GM19395 (cell line): ENCODE data around the gene ACER3.
"Not testable (repeated sequence)": the region's sequence is repeated elsewhere in the genome, so short reads cannot be mapped to it uniquely, and the experiment has no call there.

Experiments
- ATAC-seq: cut with Tn5 transposase; IDR thresholded peaks from one replicate; pipeline ENCODE4 v1.9.1; 2021; ENCODE audit warnings: mild to moderate bottlenecking, moderate library complexity; ENCODE audit not compliant: unreplicated experiment

ACER3 gene

DNA sequence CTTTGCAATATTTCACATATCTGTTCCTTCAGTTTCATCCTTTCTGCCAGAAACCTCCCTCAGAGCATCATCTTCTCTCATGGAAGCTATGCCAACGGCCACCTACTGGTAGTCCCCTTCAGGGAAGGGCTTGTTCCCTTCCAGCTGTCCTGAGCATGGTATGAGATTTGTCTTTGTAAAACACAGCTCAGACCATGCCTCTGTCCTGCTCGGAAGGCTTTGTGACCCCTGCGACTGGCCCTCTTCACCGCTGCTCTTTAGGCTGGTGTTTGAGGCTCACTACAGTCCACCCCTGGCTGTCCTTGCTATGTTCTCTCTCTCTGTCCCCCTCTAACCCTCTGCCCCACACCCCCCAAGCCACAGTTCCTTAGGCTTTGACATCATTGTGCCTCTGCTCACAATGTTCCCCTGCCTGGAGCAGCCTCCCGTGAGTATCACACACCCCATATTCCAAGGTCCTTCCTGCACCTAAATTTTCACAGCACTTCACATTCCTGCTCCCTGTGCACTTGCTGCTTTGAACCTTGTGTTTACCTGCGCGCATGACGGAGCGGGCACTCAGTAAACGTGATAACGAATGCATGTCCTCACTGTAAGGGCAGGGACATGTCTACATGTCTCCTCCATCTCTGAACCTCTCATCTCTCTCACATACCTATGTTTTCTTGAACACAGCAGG lies 24.0 kb upstream of the ACER3 start:
- no peak for ATAC-seq

DNA sequence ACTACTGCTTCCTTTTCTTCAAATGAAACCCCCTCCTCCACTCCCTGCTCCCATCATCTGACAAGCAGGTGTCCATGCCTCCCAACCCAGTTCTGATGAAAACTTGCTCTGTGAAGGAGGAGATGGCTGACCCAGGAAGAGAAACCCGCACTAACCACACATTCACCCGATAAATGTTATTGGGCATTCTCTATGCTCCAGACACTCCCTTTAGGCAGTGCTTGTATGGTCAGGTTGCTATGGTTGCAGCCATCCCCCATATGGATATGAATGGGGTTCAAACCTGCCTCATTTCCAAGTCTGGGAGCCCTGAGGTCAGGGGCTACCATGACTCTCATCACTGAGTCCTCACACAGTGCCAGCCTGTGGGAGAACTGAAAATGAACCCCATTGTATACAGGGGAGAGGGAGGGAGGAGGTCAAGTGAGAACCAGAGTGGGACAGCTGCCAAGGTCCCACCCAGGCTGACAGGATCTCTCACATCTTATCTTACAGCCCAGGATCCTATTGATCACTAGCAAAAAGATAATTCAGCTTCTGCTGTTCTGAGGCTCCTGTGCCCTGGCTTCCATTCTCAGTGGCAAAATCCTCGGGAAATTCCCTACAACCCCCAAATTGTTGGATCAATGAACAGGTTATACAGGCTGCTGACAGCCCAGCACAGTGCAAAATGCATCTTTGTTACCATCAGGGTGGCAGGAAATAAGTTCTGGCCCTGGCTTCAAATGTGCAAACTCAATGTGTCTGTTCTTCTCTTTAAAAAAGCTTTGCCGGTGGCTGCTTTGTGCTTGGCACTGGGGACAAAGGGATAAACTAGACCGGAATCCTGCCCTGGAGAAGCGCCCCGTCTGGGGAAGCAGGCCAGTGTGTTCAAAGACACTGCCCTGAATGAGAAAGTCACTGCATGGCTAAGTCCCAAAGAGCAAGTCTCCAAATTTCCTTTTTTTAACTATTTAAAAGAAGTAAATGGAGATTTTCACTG lies 22.7 kb upstream of the ACER3 start:
- ATAC-seq = no peak

DNA sequence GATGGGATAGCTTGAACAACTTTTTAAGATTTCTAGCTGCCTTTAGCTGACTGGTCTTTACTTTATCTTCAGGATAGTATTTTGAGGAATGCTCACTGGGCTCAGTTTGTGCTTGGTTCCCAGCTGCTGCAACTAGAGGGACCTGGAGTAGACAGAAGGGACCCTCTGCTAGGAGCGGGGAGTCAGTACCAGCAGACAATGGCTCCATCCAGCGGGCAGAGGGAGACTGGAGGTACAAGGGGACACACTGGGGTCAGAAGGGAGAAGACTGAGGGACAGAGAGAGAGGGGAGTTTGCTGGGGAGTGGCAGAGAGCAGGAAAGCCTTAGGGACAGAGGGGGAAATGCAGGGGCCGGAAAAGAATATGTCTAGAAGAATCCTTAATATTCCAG lies 22.0 kb upstream of the ACER3 start:
- ATAC-seq = no peak

DNA sequence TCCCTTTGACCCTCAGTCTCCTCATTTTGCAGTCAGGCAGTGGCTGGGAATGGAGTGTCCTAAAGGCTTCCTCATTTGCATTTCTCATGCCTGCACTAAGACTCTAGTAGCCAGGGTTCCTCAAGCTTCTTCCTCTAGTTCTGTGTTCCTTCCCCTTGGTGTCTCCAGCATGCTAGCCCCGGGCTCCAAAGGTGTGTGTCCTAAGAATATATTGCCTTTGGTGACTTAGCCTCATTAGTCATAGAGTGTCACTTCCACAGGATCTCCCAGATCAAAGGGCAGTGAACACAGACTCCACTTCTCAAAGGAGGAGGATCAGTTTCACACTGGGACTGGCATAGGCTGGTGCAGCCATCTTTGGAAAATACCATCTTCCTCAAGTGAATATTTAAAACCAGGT lies 21.4 kb upstream of the ACER3 start:
- ATAC-seq = no peak

DNA sequence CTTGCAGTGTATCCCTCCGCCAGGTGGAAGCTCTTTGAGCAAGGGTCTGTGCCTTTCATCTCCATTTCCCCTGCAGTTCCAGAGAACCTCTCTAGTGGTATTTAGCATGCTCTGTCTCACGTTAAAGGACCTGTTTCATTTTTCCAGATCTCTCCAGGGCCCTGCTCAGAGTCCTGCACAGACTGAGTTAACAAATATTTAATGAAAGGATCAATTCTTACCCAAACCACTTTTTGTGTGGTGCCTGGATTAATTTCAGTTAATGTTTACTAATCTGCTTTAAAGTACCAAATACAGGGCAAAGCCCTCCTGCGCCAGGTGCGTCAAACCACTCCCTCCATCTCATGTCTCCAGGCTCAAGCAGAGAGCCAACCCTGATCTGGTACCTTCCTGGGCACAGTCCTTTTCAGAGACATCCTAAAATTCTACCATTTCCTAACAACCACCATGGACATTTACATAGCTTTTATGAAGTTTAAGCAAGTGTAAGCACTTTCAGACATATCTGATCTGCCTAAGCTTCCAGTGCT lies 18.7 kb upstream of the ACER3 start:
- ATAC-seq = no peak

DNA sequence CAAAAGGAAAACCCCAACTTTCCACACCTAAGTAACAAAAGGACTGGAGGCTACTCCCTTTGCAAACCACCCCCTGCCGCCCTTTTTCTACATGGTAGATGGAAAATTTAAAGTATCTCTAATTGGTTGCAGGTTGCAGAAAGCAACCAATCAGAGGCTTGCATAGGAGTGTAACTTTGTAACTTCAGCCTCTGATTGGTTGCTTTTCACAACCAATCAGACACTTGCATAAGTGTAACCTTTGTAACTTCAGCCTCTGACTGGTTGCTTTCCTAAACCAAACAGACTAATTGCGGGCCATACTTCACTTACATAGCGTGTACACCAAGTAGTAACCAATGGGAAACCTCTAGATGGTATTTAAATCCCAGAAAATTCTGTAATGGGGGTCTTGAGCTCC lies 16.8 kb upstream of the ACER3 start:
- no peak for ATAC-seq

DNA sequence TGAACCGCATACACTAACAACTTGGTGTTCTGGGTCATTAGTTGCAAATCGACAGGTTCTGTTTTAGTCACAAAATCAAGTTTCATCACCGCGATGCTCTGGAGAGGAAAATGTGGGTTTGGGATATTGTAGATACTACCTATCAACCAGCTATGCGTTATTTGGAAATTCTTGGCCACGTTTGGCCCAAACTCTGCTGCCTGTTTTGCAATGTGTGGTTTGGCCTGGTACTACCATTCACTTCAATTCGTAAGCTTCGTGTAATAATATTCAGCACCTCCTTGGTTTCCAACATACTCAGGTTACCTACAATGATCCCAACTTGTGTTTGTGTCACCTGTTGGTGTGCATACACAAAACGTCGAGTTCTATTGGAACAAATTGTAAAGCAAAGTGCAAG lies 16.2 kb upstream of the ACER3 start:
- ATAC-seq = no peak

DNA sequence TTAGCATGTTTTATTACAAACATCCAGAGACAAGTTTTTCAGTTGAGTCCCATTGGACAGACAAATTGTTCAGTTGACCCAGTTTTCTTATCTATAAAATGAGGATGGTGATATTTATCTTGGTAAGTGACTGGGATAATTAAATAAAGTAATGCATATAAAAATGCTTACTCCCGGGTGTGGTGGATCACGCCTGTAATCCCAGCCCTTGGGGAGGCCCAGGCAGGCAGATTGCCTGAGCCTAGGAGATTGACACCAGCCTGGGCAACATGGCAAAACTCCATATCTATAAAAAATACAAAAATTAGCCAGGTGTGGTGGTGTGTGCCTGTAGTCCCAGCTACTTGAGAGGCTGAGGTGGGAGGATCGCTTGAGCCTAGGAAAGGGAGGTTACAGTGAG lies 15.6 kb upstream of the ACER3 start:
- no peak for ATAC-seq

DNA sequence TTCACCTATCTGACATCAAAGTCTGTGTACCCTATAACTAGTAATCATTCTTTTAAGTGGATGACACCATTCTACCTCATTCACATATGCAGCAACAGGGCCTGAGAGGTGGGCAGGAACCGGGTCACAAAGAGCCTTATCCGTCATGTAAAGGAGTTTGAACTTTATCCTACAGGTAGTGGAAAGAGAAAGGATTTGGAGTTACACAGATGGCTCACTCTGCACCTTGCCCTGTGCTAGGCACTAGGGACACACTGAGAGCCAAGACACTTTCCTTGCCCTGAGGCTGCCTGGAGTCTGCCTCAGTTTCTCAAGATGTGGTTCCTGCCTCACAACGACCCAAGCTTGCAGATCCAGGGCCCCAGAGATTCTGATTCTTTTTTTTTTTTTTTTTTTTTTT lies 14.3 kb upstream of the ACER3 start:
- ATAC-seq = no peak

DNA sequence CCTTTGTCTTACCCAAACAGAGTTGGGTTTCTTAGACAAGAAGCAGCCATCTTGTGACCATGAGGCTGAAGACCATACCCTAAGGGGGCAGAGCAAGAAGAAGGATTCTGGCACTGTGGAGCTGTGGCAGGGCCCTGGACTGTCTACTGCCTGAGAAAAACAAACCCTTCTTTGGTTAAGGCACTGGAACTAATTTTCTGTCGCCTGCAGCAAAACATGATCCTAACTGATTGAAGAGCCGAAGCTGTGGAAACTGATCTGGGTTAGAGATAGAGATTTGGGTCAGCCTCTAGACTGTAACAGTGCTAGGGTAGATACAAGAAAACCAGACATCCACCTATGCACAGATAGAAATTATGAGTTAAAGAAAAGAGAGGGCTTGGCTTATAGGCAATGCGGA lies 11.3 kb upstream of the ACER3 start:
- no peak for ATAC-seq

DNA sequence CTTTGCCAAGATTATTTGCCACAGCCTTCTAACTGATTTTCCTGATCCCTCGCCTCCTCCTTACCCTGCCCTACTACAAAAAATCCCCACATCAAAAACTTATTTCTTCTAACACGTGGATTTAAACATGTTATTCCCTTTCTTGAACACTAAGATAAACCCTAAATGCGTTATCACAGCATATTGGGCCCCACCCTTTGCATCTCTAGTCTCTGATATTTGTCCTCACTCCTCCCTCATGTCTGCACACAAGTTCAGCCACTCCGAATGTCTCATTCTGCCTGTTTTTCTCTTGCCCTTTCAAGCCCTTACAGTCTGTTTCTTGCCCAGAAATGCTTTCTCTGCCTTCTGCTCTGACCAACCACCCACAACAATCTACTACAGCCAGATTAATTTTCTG lies 10.6 kb upstream of the ACER3 start:
- ATAC-seq = no peak

DNA sequence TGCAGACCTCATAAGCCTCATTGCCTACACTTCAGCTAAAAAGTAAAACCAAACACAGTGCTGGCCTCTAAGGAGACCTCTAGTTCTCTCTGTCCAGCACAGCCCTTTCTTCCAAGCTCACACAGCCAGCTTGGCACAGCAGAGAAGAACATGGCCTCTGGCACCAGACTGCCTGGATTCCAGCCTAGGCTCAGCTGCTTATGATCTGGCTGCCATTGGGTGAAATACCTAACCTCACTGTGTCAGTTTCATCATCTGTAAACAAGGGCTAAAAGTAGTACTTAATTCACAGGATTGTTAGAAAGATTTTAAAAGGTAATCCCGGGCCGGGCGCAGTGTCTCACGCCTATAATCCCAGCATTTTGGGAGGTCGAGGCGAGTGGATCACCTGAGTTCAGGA lies 9.9 kb upstream of the ACER3 start:
- no peak for ATAC-seq

DNA sequence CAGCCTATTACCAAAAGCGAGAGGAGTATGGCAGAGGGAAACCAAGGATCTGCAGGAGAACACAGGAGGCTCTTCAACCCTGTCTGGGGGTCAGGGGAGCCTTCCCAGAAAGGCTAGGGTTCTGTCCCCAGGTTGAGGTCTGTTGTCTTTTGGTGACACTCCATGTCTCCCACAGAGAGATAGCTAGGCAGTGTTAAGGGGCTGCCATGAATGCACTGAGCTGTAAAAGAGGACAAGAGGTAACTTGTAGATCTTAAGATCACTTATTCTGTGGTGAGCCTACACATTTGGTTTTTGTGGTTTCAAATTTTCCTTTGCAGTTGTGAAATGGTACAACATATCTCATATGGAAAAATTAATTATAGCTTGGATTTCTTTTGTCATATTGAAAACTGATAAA lies 6.0 kb upstream of the ACER3 start:
- no peak for ATAC-seq

DNA sequence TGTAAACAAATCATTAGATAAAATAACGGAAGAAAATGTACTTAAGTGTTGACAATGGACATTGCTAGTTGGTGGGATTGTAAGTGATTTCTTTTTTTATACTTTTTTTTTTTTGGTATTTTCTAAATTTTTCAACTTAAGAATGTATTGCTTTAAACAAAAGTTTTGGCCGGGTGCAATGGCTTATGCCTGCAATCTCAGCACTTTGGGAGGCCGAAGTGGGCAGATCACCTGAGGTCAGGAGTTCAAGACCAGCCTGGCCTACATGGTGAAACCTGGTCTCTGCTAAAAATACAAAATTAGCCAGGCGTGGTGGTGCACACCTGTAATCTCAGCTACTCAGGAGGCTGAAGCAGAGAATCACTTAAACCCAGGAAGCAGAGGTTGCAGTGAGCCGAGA lies 5.0 kb upstream of the ACER3 start:
- ATAC-seq = not testable (repeated sequence)

DNA sequence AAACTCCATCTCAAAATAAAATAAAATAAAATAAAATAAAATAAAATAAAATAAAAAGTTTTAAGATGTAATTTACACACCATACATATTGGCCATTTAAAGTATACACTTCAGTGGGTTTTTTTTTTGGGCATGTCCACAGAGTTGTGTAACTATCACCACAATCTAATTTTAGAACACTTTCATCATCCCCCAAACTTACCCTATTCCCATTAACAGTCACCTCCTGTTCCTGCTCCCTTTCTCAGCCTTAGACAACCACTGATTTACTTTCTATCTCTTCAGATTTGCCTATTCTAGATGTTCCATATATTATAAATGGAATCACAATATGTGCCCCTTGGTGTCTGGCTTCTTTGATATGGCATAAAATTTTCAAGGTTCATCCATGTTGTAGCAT lies 4.6 kb upstream of the ACER3 start:
- no peak for ATAC-seq

DNA sequence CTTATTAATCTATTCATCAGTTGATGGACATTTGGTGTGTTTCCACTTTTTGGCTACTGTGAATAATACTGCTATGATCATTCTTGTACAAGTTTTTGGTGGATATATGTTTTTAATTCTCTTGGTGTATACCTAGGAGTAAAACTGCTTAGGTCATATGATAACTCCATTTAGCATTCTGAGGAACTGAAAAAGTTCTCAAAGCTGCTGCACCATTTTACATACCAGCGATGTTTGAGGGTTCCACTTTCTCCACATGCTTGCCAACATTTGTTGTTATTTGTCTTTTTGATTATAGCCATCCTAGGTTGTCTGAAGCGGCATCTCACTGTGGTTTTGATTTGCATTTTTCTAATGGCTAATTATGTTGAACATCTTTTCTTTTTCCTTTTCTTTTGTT lies 4.1 kb upstream of the ACER3 start:
- ATAC-seq = no peak

DNA sequence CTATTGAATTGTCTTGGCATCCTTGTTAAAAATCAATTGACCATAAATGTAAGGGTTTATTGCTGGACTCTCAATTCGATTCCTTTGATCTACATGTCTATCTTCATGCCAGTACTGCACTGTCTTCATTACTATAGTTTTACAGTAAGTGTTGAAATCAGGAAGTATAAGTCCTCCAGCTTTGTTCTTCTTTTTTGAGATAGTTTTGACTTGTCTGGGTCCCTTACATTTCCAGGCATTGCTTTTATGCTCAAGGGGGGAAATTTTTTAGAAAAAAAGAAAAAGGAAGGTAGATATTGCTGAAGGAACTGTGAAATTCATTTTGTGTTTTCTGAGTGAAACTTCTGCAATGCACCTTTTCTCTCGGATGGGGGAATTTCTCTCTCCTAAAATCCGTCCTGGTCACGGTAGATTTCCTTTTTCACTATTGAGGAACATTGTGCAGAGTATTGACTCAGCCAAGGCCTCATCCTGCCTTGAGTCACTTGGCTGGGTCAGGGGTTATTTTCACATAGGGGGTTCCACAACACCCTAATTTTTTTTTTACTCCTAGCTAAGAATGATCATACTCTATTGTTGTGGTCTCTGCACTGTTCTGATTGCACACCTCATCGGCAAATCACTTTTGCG lies 2.8 kb upstream of the ACER3 start:
- ATAC-seq = no peak

DNA sequence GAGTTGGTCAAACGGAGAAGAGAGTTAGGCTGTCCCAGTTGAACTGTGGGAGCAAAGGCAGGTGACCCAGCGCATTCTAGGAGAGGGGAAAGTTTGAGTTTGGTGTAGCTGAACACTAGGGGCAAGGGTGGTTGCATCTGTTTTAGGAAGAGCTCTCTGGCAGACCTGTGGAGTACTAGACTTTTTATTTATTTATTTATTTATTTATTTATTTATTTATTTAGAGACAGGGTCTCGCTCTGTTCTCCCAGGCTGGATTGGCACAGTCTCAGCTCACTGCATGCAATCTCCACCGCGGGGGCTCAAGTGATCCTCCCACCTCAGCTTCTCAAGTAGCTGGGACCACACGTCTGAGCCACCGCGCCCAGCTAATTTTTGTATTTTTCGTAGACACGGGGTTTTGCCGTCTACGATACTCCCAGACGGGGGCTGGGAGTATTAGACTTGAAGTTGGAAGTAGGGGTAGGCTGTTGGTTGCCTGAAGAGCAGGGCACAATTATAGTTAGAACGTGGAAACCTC lies 950 bp upstream of the ACER3 start:
- no peak for ATAC-seq

DNA sequence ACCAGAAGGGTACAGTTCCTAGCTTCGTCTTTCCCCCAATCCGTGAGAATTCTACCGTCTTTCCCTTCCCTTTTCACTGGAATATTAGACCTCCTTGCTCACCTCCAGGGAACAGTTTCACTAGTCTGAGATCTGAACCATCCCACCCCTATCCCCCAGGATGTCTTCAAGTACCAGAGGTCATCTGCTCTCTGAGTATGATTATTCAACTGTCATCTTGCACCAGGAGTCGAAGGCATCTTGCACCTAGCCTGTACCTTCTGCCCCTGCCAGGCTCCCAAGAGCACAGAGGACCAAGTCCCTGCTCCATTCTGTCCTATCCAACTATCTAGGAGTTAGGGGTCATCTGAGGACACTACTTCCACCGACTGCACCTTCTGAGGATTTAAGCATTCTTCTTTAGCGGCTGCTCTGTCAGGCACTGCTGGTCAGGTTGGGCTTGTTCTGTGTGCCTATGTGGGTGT lies 804 bp downstream of the ACER3 start:
- ATAC-seq = no peak

DNA sequence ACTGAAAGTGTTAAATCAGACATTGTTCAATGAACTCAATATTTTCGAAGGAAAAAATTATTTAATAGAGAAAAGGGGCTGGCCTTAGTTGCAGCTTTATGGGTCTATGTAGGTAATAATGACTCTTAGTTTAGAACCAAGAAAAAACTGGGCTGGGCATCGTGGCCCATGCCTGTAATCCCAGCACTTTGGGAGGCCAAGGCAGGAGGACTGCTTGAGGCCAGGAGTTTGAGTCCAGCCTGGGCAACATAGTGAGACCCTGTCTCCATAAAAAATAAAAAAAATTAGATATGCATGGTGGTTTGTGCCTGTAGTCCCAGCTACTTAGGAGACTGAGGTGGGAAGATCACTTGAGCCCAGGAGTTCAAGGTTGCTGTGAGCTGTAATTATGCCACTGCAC lies 2.1 kb downstream of the ACER3 start:
- not testable (repeated sequence) for ATAC-seq

DNA sequence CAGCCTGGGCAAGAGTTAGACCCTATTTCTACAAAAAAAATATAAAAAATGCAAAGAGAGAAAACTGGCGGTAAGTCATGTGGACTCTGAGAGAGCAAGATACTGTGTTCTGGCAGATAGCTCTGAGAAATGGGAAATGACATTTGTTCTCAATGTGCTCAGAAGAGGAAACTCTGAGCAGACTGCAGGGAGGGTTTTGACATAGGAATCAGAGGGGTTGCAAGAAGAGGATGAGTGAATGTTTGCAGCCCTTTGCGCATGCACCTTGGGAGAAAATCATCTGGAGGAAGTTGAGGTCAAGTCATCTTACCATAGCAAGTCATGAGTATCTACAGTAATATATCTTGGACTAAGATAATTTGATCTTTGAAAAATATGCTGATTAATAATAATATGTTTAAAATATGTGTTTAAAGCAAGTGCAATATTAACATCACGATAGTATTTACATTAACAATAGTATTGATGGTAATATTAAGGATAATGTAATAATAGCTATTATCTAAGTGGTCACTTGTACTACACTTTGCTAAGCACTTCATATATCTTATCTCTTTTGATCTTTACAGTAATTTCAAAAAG lies 2.6 kb downstream of the ACER3 start:
- ATAC-seq = no peak
